SK-MEL-5 (cell line): ENCODE measurements around the gene DDX60. TPM values are rescaled to one million over a fixed set of nuclear protein-coding genes. Genes with fewer than 3 reads are reported as not detected.

Experiments
- total RNA-seq: library from RNA; depleted of rRNA; stranded (reverse); fragments of >200 nt; shearing (Covaris generic); gene quantifications from 2 replicates; pipeline ENCODE4 v1.2.3, GENCODE V29; 2014; rRNA removed

DDX60 gene
- total RNA-seq, 1 experiment from 2014 or later: 5.5 TPM

Other genes starting within 250 kb of the DDX60 start
- not detected in 2 replicates for gene ANXA10, start 226.2 kb downstream of the DDX60 start, total RNA-seq
- gene DDX60L, start 161.7 kb upstream of the DDX60 start, total RNA-seq: 15.2 and 20.4 TPM in 2 replicates
- gene PALLD, start 178.3 kb upstream of the DDX60 start, total RNA-seq: 20.9 and 22.4 TPM in 2 replicates